IPS-18c (cell line): Measurements from ENCODE around the gene SMG6.

Experiments
- H3K4me3 ChIP-seq: 2 replicates; pipeline ENCODE4 v1.7.0; 2013; ENCODE audit warnings: low read depth, mild to moderate bottlenecking, low read length, moderate library complexity; ENCODE audit not compliant: insufficient read depth
- H3K9me3 ChIP-seq: one replicate; pipeline ENCODE4 v1.6.1; 2013; ENCODE audit warnings: mild to moderate bottlenecking, low read length, moderate library complexity; ENCODE audit not compliant: control insufficient read depth, insufficient read depth

Gene SMG6

DNA sequence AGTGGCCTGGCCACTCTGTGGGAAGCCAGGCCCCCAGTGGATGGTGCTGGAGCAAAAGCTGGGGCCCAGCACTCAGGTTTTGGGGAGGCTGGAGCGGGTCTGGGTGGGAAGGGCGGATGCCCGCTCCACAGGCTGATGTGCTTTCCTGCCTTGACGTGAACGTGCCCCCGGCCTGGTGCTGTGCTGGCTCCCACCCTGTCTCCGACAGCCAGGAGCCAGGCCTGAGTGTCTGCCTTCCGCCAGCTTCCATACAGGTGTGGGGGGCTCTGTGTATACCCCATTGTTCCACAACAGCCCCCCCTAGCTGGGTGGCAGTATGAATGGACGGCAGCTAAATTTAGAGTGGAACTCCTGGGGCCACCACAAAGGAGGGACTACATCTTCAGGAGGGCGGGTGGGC is 228.7 kb downstream of the SMG6 start:
- Histone ChIP-seq H3K4me3 (no peak overlapping the region), H3K9me3 (no peaks in the 10 kb centered on the region)

DNA sequence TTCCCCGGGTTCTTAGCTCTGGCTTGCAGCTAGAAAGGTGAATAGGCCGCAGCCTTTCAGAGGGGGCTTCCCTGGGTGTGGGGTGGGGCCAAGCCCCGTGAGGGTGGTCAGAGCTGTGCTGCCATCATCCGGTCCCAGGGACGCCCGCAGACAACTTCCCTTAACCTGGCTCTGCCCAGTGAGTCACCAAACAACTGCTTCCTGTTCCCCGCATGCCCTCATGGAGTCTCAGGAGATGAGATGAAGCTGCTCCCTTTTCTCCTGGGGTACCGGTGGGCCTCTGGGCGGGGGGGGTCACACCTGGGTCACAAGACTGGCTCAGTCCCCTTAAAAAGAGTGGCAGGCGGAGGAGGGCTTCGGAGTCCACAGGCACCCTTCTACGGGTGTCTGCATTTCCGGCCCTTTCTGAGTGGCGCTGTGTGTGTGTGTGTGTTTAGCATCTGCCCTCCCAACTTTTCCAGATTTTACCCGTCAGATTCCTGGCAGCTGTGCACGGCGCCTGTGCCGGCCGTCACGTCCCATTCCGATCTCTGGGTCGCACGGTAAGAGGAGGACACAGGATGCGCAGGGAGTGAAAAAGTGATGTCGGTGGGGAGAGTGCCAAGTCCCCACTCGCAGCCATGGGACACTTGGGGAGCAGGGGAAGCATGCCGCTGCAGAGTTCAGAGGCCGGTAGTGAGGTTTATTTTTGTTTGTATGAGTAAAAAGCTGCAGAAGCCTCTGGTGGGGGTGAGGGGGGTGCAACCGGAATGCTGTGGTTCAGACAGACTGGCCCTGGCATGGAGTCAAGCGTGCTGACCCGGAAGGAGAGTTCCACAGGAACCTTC is 231.9 kb downstream of the SMG6 start:
- Histone ChIP-seq H3K4me3 (no peak overlapping the region), H3K9me3 (no peaks in the 10 kb centered on the region)

DNA sequence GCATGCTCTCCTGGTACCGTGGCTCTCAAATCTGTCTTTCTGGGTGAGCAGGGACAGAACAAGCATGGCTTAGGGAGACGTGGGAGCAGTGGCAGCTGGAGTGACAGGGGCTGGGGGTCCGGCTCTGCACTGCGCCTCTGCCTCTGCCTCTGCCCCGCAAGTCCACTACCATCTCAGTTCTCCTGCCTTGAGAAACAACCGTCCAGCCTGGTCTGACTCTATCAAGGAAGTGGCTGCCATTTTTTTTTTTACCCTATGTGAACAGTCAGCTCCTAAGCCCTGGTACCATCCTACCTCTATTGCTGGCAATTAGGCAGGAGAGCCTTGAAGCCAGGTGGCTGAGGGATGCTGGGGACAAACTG is 232.6 kb downstream of the SMG6 start:
- Histone ChIP-seq H3K4me3 (no peak overlapping the region), H3K9me3 (no peaks in the 10 kb centered on the region)

DNA sequence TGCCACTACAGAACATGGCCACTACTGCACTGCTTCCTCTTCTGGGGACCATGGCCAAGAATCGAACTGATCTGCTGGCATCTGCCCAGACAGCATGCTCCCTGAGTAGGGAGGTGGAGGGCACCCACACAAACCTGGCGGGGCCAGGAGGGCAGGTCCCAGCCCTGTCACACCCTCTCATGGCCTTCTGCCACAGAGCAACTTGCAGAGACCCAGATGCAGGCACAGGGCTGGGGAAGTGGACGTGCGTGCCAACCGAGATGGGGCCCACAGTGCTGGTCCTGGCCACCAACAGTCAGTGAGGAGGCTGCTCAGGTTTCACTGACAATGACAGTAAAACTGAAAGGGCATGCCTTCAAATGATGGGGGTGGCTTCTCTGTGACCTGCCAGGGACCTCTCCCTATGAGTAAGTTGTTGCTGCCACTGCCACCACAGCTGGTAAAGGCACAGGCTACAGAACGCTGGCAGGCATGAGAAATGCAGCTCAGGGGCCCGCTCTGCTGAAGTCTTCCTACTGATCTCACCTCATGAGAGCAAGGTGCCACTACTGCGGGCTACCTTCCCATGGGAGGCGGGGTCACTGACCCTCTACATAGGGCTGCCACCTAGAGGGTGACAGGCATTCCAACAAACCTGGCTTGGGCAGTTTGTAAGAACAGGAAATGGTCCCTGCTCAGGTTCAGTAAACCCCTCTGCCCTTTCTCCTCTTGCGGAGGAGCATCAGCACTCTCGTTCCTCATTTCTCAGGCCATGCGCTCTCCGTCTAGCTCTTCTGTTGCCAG is 233.2 kb downstream of the SMG6 start:
- Histone ChIP-seq H3K9me3 (no peaks in the 10 kb centered on the region), H3K4me3 (no peak overlapping the region)

DNA sequence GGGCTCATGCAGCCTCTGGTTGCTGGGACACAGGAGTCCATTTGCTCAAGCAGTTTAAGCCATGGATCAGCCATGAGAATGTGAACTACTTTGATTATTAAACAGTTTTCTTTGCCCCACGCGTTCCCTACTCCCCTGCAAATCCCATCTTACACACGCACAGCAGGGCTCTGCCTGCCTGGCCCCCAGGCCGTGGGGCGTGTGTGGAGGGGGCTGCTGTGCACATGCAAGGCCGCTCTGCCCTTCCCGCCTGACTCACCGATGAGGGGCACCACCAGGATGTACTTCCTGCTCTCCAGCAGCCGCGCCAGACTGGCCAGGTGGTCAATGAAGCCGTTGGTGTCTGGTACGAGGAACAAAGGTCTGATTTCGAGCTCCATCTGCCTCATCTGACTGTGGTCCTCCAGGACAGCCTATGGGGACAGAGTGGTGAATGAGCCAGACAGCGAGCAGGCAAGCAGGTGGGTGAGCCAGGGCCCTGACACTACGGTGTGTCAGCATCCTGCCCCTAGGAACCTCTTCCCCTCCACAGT is 235.0 kb downstream of the SMG6 start:
- Histone ChIP-seq H3K4me3 (no peak overlapping the region), H3K9me3 (no peaks in the 10 kb centered on the region)

- H3K4me3 ChIP-seq: no peak overlapping the region
These were observed 235.5 kb downstream of the SMG6 start for GRCh38 chr17:2068031-2068518.

DNA sequence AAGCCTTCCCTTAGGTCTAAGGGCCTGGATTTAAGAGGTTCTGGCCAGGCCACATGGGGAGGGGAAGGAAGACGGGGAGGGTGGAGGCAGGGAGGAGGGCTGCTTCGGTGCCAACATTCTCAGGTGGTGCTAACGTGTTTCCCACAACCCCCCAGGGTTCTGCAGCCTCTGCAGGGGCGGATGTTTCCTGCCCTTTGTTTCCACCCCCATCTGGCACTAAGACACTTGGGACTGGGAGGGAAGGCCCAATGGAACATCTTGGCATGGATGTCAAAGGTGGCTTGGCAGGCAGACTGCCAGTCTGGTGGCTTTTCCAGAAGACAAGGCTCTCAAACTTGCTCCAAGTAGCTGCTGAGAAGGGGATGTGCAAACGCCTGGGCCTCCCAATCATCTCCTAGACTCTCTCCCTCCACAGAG is 236.0 kb downstream of the SMG6 start:
- Histone ChIP-seq H3K9me3 (no peaks in the 10 kb centered on the region), H3K4me3 (no peak overlapping the region)

More at GRCh38 chr17:2068031-2068518, 235.5 kb downstream of the SMG6 start:
- no peaks in the 10 kb centered on the region for H3K9me3 ChIP-seq

DNA sequence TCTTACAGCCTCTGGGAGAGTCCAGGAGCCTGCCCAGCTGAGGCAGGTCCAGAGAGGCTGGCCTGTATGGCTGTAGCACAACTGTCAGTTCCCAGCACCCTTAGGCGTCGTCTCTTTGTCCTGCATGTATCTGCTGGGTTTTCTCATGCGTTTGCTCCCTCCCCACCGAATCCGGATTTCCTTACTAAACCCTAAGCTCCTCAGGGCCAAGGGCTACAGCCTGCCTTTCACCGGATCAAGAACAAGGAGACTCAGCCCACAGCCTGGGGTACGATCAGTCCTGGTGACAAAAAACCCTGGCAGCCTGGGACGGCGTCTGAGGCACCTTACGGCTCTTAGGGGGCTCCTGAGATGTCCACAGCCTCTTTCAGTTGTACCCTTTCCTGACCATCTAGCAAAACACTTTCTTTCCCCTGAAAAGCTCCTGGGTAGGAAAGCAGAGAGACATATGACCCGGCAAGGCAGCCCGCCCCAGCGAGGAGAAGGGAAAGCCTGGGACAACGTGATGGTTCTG is 236.5 kb downstream of the SMG6 start:
- Histone ChIP-seq H3K4me3 (no peak overlapping the region), H3K9me3 (no peaks in the 10 kb centered on the region)

GRCh38 chr17:2065949-2066400 is 237.6 kb downstream of the SMG6 start:
- Histone ChIP-seq H3K9me3 (no peaks in the 10 kb centered on the region), H3K4me3 (no peak overlapping the region)

- Histone ChIP-seq H3K9me3 (no peaks in the 10 kb centered on the region), H3K4me3 (no peak overlapping the region)
These were observed 238.4 kb downstream of the SMG6 start for GRCh38 chr17:2064980-2065785.

- no peaks in the 10 kb centered on the region for H3K9me3 ChIP-seq
- H3K4me3 ChIP-seq: no peak overlapping the region
These were observed 239.0 kb downstream of the SMG6 start for GRCh38 chr17:2064520-2064971.

- no peaks in the 10 kb centered on the region for H3K9me3 ChIP-seq
- H3K4me3 ChIP-seq: no peak overlapping the region
These were observed 239.5 kb downstream of the SMG6 start for GRCh38 chr17:2064147-2064489.

- H3K9me3 ChIP-seq: no peaks in the 10 kb centered on the region
- no peak overlapping the region for H3K4me3 ChIP-seq
These were observed 240.1 kb downstream of the SMG6 start for GRCh38 chr17:2063261-2064146.

DNA sequence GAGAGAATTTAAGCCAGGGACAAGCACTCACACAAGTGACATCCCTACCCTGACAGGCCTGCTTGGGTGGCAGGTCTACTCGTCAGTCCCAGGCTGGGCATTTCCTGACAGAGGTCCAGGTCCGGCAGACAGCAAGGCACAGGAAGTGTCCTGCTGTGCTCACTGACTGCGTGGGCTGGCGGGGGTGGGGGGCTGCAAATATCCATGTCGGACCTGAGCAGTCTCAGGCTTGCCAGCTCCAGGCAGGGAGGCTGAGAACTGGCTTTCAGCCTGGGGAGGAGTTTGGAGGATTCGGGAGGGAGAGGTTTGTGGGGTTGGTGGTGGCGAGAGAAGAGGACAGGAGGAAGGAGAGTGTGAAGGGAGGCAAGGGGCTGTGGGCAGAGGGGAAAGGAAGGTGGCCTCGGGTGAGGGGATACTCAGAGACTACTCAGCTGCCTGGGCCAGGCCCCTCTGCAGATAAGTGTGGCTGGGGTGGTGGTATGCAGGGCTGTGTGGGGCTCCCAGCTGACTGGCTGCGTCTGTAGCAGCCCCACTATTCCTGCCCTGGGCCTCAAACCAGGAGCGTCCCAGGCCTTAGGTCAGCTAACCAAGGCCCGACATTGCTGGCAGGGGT is 240.9 kb downstream of the SMG6 start:
- Histone ChIP-seq H3K9me3 (no peaks in the 10 kb centered on the region), H3K4me3 (no peak overlapping the region)

- Histone ChIP-seq H3K4me3 (no peak overlapping the region), H3K9me3 (no peaks in the 10 kb centered on the region)
These were observed 242.1 kb downstream of the SMG6 start for GRCh38 chr17:2061441-2061958.
